Right lobe of liver (tissue), 4 donors: ENCODE data around the gene ID2.

ENCODE experiments used
- CTCF ChIP-seq, 4 donors: fragments of 200-600 bp in 3 of 4; fragments of 450-650 bp in 1 of 4; IDR thresholded peaks; one replicate each; pipeline versions ENCODE4 v1.5.1 to v1.8.0; 2016 to 2022; ENCODE audit warnings: antibody characterized with exemption in 4 of 4, mild to moderate bottlenecking in 2 of 4
- POLR2A ChIP-seq: fragments of 450-650 bp; IDR thresholded peaks from one replicate; pipeline ENCODE4 v1.6.1; 2017; ENCODE audit warnings: antibody characterized with exemption, mild to moderate bottlenecking
- donor health status: DM: no; HTN: no; CAD: no.
- donor health status: DM: no; HTN: no; CAD: no.
- donor health status: DM: no; HTN: yes; CAD: no.

- TF ChIP-seq CTCF (IDR thresholded peaks at IDR 0.05) = no peak
- no peak for TF ChIP-seq POLR2A
Observed at GRCh38 chr2:8720741-8721140, 38.9 kb downstream of the ID2 start.
